CD4-positive, alpha-beta T cell treated with Interleukin-21 for 1 hour (primary cell): ENCODE data around the gene ZNF799.
"Not testable (repeated sequence)": the region's sequence is repeated elsewhere in the genome, so short reads cannot be mapped to it uniquely, and the experiment has no call there.

ENCODE experiments used
- DNase-seq: peaks from one replicate; pipeline ENCODE4 v3.0.0-alpha.2; 2020

ZNF799 gene

DNA sequence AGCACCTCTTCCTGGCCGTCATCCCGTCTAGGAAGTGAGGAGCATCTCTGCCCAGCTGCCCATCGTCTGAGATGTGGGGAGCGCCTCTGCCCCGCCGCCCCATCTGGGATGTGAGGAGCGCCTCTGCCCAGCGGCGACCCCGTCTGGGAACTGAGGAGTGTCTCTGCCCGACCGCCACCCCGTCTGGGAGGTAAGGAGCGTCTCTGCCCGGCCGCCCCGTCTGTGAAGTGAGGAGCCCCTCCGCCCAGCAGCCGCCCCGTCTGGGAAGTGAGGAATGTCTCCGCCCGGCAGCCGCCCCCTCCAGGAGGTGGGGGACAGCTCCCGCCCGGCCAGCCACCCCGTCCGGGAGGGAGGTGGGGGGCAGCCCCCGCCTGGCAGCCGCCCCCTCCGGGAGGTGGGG lies 38.8 kb downstream of the ZNF799 start:
- DNase-seq: not testable (repeated sequence)

DNA sequence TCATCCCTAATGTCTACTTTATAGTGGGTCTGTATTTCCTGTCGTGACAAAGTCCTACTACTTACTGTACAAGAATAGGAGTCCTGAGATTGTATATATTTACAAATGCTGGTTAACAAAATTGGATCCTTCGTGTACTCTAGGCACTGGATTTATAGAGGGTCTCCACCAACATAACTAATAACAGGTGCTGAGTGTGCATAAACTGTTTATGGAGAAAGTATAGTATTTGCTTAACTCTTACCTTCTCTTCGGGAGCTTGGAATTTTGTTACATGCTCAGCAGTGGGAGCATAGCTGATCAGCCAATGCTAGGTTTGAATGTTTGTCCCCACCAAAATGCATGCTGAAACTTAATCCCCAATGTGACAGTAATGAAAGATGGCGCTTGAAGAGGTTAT lies 47.7 kb downstream of the ZNF799 start:
- no peak for DNase-seq

DNA sequence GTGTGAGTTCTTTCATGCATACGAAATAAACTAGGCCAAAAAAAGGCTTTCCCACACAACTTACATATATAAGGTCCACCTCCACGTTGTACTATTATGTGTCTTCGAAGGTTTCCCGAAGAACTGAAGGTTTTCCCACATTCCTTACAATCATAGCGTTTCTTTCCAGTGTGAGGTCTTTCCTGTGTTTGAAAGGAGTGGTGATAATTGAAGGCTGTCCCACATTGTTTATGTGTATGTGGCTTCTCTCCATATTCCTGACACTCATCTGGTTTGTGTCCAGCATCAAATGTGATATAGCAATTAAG lies 50.2 kb downstream of the ZNF799 start:
- no peak for DNase-seq

DNA sequence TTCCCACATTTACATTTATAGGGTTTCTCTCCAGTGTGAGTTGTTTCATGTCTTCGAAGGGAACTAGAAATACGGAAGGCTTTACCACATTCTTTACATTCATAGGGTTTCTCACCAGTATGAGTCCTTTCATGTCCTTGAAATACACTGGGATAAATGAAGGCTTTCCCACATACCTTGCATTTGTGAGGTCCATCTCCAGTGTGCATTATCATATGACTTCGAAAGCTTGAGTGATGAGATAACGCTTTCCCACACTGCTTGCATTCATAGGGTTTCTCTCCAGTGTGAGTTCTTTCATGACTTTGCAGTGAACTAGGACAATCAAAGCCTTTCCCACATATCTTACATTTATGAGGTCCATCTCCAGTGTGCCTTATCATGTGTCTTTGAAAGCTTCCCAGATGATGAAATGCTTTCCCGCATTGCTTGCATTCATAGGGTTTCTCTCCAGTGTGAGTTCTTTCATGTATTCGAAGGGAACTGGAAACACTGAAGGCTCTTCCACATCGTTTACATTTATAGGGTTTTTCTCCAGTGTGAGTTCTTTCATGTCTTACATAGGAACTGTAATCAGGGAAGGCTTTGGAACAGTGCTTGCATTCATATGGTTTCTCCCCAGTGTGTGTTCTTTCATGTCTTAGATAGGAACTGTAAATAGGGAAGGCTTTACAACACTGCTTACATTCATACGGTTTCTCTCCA lies 50.7 kb downstream of the ZNF799 start:
- DNase-seq: no peak

DNA sequence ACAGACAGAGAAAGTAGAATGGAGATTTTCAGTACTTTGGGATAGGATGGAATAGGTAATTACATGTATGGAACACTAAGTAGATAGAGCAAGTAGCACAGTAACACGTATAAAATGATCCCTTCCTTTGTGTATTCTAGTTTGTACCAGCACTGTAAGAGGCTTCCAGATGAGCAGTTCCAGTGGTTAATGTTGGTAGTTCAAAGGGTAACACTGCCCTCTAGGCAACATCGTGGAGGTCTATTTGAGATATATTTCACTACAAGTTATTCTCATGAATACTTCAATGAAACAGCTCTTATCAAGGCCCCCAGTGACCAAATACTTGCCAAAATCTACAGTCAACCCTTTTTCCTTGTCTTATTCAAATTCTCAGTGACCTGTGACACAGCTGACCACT lies 54.2 kb downstream of the ZNF799 start:
- peak; percentile 63 for DNase-seq

DNA sequence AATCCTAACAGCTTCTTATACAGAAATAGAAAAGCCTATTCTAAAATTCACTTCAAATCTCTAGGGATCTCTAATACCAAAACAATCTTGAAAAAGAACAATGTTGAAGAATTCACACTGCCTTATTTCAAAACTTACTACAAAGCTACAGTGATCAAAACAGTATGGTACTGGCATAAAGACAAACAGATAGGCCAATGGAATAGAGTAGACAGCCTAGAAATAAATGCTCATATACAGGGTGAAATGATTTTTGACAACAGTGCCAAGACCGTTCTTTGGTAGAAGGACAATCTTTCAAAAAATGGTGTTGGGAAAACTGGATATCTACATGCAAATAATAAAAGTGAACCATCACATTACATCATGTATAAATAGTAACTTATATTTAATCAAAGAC lies 55.9 kb downstream of the ZNF799 start:
- no peak for DNase-seq
